Measurements from ENCODE around the gene MAP3K2. TPM values are rescaled to one million over a fixed set of nuclear protein-coding genes. Genes with fewer than 3 reads are reported as not detected.
"Not testable (repeated sequence)": the region's sequence is repeated elsewhere in the genome, so short reads cannot be mapped to it uniquely, and the experiment has no call there.

MAP3K2 gene
- total RNA-seq, 1 donor from 2014 or later: 47.6 TPM

- TF ChIP-seq CTCF (IDR thresholded peaks at IDR 0.05; ENCODE audit: unreplicated experiment): peak; percentile 33
- no peak overlapping the region for H3K27ac Mint-ChIP-seq
- H3K9me3 Mint-ChIP-seq: peaks cover 32% of the 10 kb centered on the region
- no peak for DNase-seq (ENCODE audit: low spot score in 2 of 2, unreplicated experiment in 2 of 2)
- peaks cover 4% of the 10 kb centered on the region for H3K4me1 Mint-ChIP-seq
- H3K27me3 Mint-ChIP-seq (ENCODE audit: low read depth): no peaks in the 10 kb centered on the region
- H3K4me3 Mint-ChIP-seq: no peak overlapping the region
- H3K36me3 Mint-ChIP-seq: peaks cover 22% of the 10 kb centered on the region
These were observed 32.3 kb downstream of the MAP3K2 start for GRCh38 chr2:127355407-127356008.

DNA sequence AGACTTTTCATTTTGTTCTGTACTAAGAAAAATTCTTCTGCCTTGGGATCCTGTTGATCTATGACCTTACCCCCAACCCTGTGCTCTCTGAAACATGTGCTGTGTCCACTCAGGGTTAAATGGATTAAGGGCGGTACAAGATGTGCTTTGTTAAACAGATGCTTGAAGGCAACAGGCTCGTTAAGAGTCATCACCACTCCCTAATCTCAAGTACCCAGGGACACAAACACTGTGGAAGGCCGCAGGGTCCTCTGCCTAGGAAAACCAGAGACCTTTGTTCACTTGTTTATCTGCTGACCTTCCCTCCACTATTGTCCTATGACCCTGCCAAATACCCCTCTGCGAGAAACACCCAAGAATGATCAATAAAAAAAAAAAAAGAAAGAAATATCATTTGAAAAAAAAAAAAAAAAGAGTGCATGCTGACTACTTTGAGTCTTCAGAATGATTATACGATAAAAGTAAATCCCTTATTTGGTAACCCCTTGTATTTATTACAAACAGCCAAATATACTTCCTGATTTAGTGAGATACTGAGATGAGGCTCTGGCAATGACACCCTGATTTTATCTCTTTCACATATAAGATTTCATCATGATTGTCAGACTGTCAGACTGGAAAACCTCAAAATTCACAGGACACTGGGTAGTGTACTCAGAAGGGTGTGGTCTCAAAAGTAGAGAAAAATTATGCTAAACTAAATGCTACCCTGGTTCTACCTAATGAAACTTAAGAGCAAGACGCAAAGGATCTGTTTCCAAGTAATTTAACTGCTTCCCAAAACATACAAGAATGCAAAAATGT, 33.7 kb downstream of the MAP3K2 start:
- H3K27me3 Mint-ChIP-seq (ENCODE audit: low read depth); H3K27ac Mint-ChIP-seq; H3K4me1 Mint-ChIP-seq; DNase-seq (ENCODE audit: low spot score in 2 of 2, unreplicated experiment in 2 of 2); H3K4me3 Mint-ChIP-seq: not testable (repeated sequence)
- Mint-ChIP-seq H3K36me3 (peaks cover 20% of the 10 kb centered on the region), H3K9me3 (peaks cover 32% of the 10 kb centered on the region)

- not testable (repeated sequence) for H3K27ac Mint-ChIP-seq; DNase-seq (ENCODE audit: low spot score in 2 of 2, unreplicated experiment in 2 of 2); H3K4me1 Mint-ChIP-seq; H3K4me3 Mint-ChIP-seq; H3K27me3 Mint-ChIP-seq (ENCODE audit: low read depth)
- Mint-ChIP-seq H3K9me3 (peaks cover 31% of the 10 kb centered on the region), H3K36me3 (peaks cover 18% of the 10 kb centered on the region)
These were observed 34.6 kb downstream of the MAP3K2 start for GRCh38 chr2:127353223-127353622.

DNA sequence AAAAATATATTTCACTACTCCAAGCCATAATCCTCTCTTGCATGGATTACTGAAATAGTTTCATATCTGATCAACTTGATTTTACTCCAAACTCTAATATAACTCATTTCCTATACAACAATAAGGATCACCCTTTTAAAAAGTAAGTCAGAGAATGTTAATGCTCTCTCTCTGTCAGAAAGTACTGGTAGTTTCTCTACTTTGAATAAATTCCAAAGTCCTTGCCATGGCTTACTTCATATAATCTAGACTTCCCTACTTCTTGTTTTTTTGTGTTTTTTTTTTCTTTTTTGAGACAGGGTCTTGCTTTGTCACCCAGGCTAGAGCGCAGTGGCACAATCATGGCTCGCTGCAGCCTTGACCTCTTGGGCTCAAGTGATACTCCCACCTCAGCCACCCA, 36.2 kb downstream of the MAP3K2 start:
- Mint-ChIP-seq H3K9me3 (peaks cover 19% of the 10 kb centered on the region), H3K4me3 (no peak overlapping the region), H3K36me3 (peaks cover 20% of the 10 kb centered on the region), H3K27me3 (ENCODE audit: low read depth) (no peaks in the 10 kb centered on the region), H3K4me1 (peaks cover 2% of the 10 kb centered on the region), H3K27ac (no peak overlapping the region)
- DNase-seq (ENCODE audit: low spot score in 2 of 2, unreplicated experiment in 2 of 2): no peak
- TF ChIP-seq CTCF (IDR thresholded peaks at IDR 0.05; ENCODE audit: unreplicated experiment): no peak

- Mint-ChIP-seq H3K9me3 (peaks cover 21% of the 10 kb centered on the region), H3K4me1 (peaks cover 5% of the 10 kb centered on the region), H3K27ac (no peak overlapping the region), H3K36me3 (peaks cover 24% of the 10 kb centered on the region), H3K4me3 (no peak overlapping the region), H3K27me3 (ENCODE audit: low read depth) (no peaks in the 10 kb centered on the region)
- TF ChIP-seq CTCF (IDR thresholded peaks at IDR 0.05; ENCODE audit: unreplicated experiment): no peak
- no peak for DNase-seq (ENCODE audit: low spot score in 2 of 2, unreplicated experiment in 2 of 2)
These were observed 39.3 kb downstream of the MAP3K2 start for GRCh38 chr2:127348426-127349000.

- no peak overlapping the region for H3K4me3 Mint-ChIP-seq
- H3K27me3 Mint-ChIP-seq (ENCODE audit: low read depth): no peaks in the 10 kb centered on the region
- H3K9me3 Mint-ChIP-seq: peaks cover 21% of the 10 kb centered on the region
- H3K27ac Mint-ChIP-seq: no peak overlapping the region
- H3K4me1 Mint-ChIP-seq: peaks cover 5% of the 10 kb centered on the region
- no peak for TF ChIP-seq CTCF (IDR thresholded peaks at IDR 0.05; ENCODE audit: unreplicated experiment)
- H3K36me3 Mint-ChIP-seq: peaks cover 24% of the 10 kb centered on the region
- DNase-seq (ENCODE audit: low spot score in 2 of 2, unreplicated experiment in 2 of 2): no peak
These were observed 39.9 kb downstream of the MAP3K2 start for GRCh38 chr2:127347734-127348392.
